GM12801 (cell line): ENCODE data around the gene SLC25A41.

ENCODE experiments used
- TF ChIP-seq, protein P1 (sequence below): IDR thresholded peaks from one replicate; pipeline ENCODE4 v1.5.1; 2011; ENCODE audit warnings: control low read depth; ENCODE audit not compliant: insufficient read length; ENCODE audit errors: extremely low read depth

SLC25A41 gene

DNA sequence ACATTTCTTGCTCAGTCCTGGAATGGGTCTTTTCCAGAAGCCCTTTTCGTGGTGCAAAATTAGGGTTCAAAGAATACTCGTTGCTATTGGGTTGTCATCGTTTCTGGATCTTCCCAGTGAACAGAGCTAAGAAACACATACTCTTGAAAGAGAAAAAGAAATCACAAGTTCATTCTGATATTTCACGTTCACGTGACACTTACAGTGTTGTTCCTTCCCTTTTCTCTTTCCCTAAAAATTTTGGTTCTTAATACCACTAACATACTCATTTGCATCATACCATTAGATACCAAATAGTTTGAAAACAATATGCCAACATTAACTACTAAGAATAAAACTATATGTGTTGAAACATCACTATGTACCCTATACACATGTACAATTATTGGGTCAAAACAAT lies 27.2 kb downstream of the SLC25A41 start:
- TF ChIP-seq, protein P1, sequence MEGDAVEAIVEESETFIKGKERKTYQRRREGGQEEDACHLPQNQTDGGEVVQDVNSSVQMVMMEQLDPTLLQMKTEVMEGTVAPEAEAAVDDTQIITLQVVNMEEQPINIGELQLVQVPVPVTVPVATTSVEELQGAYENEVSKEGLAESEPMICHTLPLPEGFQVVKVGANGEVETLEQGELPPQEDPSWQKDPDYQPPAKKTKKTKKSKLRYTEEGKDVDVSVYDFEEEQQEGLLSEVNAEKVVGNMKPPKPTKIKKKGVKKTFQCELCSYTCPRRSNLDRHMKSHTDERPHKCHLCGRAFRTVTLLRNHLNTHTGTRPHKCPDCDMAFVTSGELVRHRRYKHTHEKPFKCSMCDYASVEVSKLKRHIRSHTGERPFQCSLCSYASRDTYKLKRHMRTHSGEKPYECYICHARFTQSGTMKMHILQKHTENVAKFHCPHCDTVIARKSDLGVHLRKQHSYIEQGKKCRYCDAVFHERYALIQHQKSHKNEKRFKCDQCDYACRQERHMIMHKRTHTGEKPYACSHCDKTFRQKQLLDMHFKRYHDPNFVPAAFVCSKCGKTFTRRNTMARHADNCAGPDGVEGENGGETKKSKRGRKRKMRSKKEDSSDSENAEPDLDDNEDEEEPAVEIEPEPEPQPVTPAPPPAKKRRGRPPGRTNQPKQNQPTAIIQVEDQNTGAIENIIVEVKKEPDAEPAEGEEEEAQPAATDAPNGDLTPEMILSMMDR, result no peak

DNA sequence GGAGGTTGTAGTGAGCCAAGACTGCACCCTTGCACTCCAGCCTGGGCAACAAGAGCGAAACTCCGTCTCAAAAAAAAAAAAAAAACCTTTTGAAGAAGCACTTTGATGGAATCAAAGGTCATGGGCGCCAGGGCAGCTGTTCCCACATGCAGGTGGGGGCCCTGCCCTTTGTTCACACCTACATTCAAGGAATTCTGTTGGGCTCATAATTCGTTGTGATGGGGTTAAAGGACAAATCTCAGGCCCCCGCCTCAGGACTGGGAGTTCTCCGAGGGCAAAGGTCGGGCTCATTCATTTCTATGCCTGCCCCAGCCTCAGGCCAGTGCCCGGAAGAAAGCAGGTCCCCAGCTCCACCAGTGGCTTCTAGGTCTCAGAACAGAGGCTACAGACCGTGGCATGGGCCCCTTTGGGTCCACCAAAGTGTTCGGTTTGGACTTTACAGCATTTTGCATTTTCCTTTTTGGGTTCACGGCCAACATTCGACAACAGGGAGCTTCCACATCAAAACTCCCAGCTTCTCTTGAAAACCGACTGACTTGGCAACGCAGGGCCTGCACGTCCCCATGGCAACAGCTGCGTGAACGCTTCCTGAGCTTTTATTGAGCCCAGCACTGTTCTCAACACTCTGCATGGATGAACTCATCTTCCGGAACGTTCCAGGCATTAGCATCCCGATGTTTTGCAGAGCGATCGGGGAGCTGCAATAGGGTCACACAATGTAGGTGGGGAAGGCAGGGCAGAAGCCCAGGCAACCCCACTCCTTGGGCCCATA lies 30.5 kb downstream of the SLC25A41 start:
- TF ChIP-seq, protein P1, result no peak

DNA sequence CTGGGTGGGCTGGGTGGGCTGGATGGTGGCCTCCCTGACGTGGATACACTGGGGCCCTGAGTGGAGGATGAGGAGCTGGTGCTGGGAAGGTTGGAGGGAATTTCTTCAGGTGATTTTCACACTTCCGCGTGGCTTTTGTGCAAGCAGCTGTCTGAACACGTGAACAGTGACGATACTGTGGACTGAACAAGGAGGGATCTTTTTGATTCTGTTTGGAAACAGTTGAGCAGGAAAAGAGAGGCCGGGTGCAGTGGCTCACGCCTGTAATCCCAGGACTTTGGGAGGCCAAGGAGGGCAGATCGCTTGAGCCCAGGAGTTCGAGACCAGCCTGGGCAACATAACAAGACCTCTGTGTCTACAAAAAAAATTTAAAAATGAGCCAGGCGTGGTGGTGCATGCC lies 31.5 kb downstream of the SLC25A41 start:
- TF ChIP-seq, protein P1, result no peak

DNA sequence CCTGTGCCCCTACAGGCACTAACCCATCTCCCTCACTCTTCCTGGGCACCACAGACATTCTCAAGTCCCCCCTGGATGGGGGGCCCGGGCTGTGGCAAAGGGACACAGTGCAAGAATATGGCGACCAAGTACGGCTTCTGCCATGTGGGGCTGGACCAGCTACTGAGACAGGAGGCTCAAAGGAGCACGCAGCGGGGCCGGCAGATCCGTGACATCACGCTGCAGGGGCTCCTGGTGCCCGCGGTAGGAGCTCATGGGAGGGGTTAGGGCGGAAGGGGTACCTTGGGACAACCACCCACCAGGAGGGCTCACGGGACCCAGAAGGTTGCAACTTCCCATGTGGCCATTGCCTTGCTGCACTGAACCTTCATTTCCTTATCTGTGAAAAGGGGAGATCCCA lies 37.3 kb downstream of the SLC25A41 start:
- TF ChIP-seq, protein P1, result no peak

DNA sequence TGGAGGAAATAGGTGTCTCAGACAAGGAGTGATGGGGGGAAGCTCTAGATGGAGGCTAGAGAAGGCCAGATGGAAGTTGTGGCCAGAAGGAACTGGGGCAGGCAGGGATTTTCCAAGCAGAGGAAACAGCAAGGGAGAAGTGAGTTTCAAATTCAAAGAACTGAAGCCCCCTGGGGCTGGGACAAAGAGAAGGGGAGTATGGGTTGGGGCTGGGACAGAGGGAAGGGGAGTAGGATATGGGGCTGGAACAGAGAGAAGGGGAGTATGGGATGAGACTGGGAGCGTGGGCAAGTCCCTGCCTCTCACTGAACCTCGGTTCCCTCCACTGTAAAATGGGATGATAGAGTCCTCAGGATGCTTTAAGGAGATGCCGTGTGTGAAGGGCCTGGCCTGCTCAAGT lies 38.7 kb downstream of the SLC25A41 start:
- TF ChIP-seq, protein P1, result no peak

- TF ChIP-seq, protein P1, result no peak
These were observed 39.6 kb downstream of the SLC25A41 start for GRCh38 chr19:6393983-6394412.

GRCh38 chr19:6393074-6393982 lies 40.2 kb downstream of the SLC25A41 start, which contains the start of gene GTF2F1:
Gene GTF2F1 (minus strand): TSS chr19:6393164. CDS start chr19:6392995, 169 bp downstream.
- TF ChIP-seq, protein P1, result no peak
